ENCODE data around the gene PLD3.

DNA sequence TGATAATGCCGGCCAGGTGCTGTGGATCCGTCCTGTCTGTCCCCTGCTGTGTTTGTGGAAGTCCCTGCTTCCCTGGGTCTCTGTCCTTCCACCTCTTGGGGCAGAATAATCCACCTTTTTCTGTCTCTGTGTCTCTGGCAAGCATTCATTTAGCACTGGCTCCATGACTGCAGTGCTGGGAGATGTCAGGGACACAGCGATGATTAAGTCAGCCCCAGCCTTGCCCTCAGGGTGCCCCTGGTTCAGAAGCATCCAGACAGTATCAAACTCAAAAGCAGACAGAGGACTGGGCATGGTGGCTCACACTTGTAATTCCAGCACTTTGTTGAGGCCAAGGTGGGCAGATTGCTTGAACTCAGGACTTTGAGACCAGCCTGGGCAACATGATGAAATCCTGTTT is 40.0 kb downstream of the PLD3 start:
- TF ChIP-seq, protein P1, sequence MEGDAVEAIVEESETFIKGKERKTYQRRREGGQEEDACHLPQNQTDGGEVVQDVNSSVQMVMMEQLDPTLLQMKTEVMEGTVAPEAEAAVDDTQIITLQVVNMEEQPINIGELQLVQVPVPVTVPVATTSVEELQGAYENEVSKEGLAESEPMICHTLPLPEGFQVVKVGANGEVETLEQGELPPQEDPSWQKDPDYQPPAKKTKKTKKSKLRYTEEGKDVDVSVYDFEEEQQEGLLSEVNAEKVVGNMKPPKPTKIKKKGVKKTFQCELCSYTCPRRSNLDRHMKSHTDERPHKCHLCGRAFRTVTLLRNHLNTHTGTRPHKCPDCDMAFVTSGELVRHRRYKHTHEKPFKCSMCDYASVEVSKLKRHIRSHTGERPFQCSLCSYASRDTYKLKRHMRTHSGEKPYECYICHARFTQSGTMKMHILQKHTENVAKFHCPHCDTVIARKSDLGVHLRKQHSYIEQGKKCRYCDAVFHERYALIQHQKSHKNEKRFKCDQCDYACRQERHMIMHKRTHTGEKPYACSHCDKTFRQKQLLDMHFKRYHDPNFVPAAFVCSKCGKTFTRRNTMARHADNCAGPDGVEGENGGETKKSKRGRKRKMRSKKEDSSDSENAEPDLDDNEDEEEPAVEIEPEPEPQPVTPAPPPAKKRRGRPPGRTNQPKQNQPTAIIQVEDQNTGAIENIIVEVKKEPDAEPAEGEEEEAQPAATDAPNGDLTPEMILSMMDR (IDR thresholded peaks at IDR 0.05; ENCODE audit: extremely low read depth in 1 of 2, insufficient read depth in 1 of 2, low read depth in 1 of 2, low read length in 2 of 2), result no peak
- TF ChIP-seq POLR2AphosphoS5 (IDR thresholded peaks at IDR 0.05; ENCODE audit: insufficient read depth, low read depth, low read length), result no peak
- TF ChIP-seq POLR2A (IDR thresholded peaks at IDR 0.05; ENCODE audit: low read depth, low read length), result no peak
- TF ChIP-seq, protein P2, sequence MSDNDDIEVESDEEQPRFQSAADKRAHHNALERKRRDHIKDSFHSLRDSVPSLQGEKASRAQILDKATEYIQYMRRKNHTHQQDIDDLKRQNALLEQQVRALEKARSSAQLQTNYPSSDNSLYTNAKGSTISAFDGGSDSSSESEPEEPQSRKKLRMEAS (IDR thresholded peaks at IDR 0.05; ENCODE audit: insufficient read depth, insufficient read length), result no peak
- TF ChIP-seq MYC (IDR thresholded peaks at IDR 0.05; ENCODE audit: low read depth, low read length), result no peak

All from endothelial cell of umbilical vein (primary cell).